HCT116 (cell line): Measurements from ENCODE around the gene NFKB2. TPM values are rescaled to one million over a fixed set of nuclear protein-coding genes. Genes with fewer than 3 reads are reported as not detected.
A peak's percentile ranks its signal among the peaks of the same experiment; 100 is the strongest.

ENCODE experiments used
- ATAC-seq: fragments of 200-7000 bp; cut with Tn5 transposase; 2 replicates; pipeline ENCODE4 v1.9.1; 2020; ENCODE audit warnings: mild to moderate bottlenecking, moderate library complexity
- BruUV-seq: library from RNA; stranded (reverse); fragments of 400-500 nt; replicated peaks from 2 replicates; lab custom pipeline; 2021; lab: Mats Ljungman, UMichigan
- CTCF ChIA-PET: fragments of 300-600 bp; sonication (Branson Sonifier 250); formaldehyde crosslinking; loops from one replicate; lab custom pipeline; 2021; ENCODE audit warnings: antibody characterized with exemption; lab: Charles Lee
- POLR2A ChIA-PET: fragments of 300-600, 350-600 bp; sonication (Branson Sonifier 250); formaldehyde crosslinking; loops from one replicate; lab custom pipeline; 2021; ENCODE audit warnings: antibody characterized with exemption; lab: Charles Lee
- RAD21 ChIA-PET, 2 experiments: fragments of 300-600 bp; sonication (Branson Sonifier 250); formaldehyde crosslinking; loops; one replicate each; lab custom pipeline; 2023; ENCODE audit warnings: low total read pairs in 2 of 2; ENCODE audit not compliant: uncharacterized antibody in 2 of 2, unreplicated experiment in 2 of 2, low non-redundant PET in 1 of 2; lab: Charles Lee
- DNase-seq: peaks from one replicate; pipeline ENCODE4 v3.0.0-alpha.2; 2010; ENCODE audit warnings: low read depth, low spot score
- H2AFZ ChIP-seq: fragments of 200-600 bp; shearing (Covaris generic), sonication (generic); 2 replicates; pipeline ENCODE4 v1.6.1; 2017; ENCODE audit warnings: low read depth, mixed run types, mixed read lengths, antibody characterized with exemption, low read length; ENCODE audit not compliant: poor library complexity, severe bottlenecking
- H3K27ac ChIP-seq: 2 replicates; pipeline ENCODE4 v1.5.1; 2012; ENCODE audit warnings: low read depth, low read length
- H3K27me3 ChIP-seq: fragments of 200-600 bp; sonication (generic); 2 replicates; pipeline ENCODE4 v1.6.1; 2016; ENCODE audit warnings: mixed run types, low read length, mixed read lengths; ENCODE audit not compliant: insufficient read depth
- H3K36me3 ChIP-seq, 2 experiments: fragments of 200-500 bp in 1 of 2; fragments of 200-600 bp in 1 of 2; sonication (Bioruptor generic) in 1 of 2; sonication (generic) in 1 of 2; 2 replicates each; pipeline versions ENCODE4 v1.5.1 to v1.6.1; 2014 to 2016; ENCODE audit warnings: low read length in 2 of 2, inconsistent platforms in 1 of 2, mixed read lengths in 1 of 2, mixed run types in 1 of 2; ENCODE audit not compliant: insufficient read depth in 2 of 2, control insufficient read depth in 1 of 2
- H3K4me1 ChIP-seq, 2 experiments: fragments of 200-600 bp in 1 of 2; sonication (generic) in 1 of 2; 2 replicates each; pipeline versions ENCODE4 v1.5.1 to v1.6.1; 2012 to 2017; ENCODE audit warnings: low read length in 2 of 2, inconsistent platforms in 1 of 2, mild to moderate bottlenecking in 1 of 2, mixed read lengths in 1 of 2, mixed run types in 1 of 2, moderate library complexity in 1 of 2; ENCODE audit not compliant: insufficient read depth in 2 of 2, control insufficient read depth in 1 of 2
- H3K4me2 ChIP-seq: fragments of 200-600 bp; sonication (generic); 2 replicates; pipeline ENCODE4 v1.6.1; 2017; ENCODE audit warnings: mixed run types, low read length, mixed read lengths
- H3K4me3 ChIP-seq, 2 experiments: fragments of 200-600 bp in 1 of 2; sonication (generic) in 1 of 2; replicated peaks in 1 of 2; 2 replicates each; pipeline ENCODE4 v1.5.1; 2011 to 2016; ENCODE audit warnings: low read length in 2 of 2, control low read depth in 1 of 2, low read depth in 1 of 2, mild to moderate bottlenecking in 1 of 2, mixed read lengths in 1 of 2, mixed run types in 1 of 2
- H3K79me2 ChIP-seq: fragments of 200-600 bp; sonication (generic); 2 replicates; pipeline ENCODE4 v1.6.1; 2017; ENCODE audit warnings: mild to moderate bottlenecking, mixed run types, low read length, moderate library complexity, mixed read lengths; ENCODE audit not compliant: insufficient read depth
- H3K9ac ChIP-seq: fragments of 200-600 bp; sonication (generic); 2 replicates; pipeline ENCODE4 v1.6.1; 2016; ENCODE audit warnings: low read length, mixed read lengths
- H3K9me2 ChIP-seq: fragments of 200-600 bp; sonication (generic), shearing (Covaris generic); 2 replicates; pipeline ENCODE4 v1.6.1; 2017; ENCODE audit warnings: mixed run types, mild to moderate bottlenecking, moderate library complexity; ENCODE audit not compliant: insufficient read depth
- H3K9me3 ChIP-seq, 2 experiments: fragments of 200-500 bp in 1 of 2; fragments of 200-600 bp in 1 of 2; sonication (Bioruptor generic) in 1 of 2; sonication (generic) in 1 of 2; 2 replicates each; pipeline ENCODE4 v1.6.1; 2014 to 2017; ENCODE audit warnings: low read length in 2 of 2, mixed read lengths in 2 of 2, inconsistent platforms in 1 of 2, low read depth in 1 of 2, mild to moderate bottlenecking in 1 of 2, mixed run types in 1 of 2, moderate library complexity in 1 of 2; ENCODE audit not compliant: control insufficient read depth in 1 of 2, insufficient read depth in 1 of 2
- H4K20me1 ChIP-seq: fragments of 200-600 bp; sonication (generic), shearing (Covaris generic); 2 replicates; pipeline ENCODE4 v1.6.1; 2017; ENCODE audit warnings: mixed run types, mild to moderate bottlenecking, moderate library complexity; ENCODE audit not compliant: insufficient read depth
- ATF3 ChIP-seq: IDR thresholded peaks from 2 replicates; pipeline ENCODE4 v1.6.1; 2012
- CBX3 ChIP-seq: IDR thresholded peaks from 2 replicates; pipeline ENCODE4 v1.6.1; 2012; ENCODE audit warnings: low read depth
- CTCF ChIP-seq, 3 experiments: fragments of 200-600 bp in 1 of 3; sonication (generic) in 1 of 3; IDR thresholded peaks in 2 of 3; conservative IDR thresholded peaks in 1 of 3; 2 replicates each; pipeline ENCODE4 v1.5.1; 2012 to 2017; ENCODE audit warnings: low read depth in 2 of 3, low read length in 2 of 3, antibody characterized with exemption in 1 of 3, borderline replicate concordance in 1 of 3, control low read depth in 1 of 3, mild to moderate bottlenecking in 1 of 3, mixed read lengths in 1 of 3, mixed run types in 1 of 3, moderate library complexity in 1 of 3; ENCODE audit not compliant: insufficient read depth in 1 of 3
- EZH2 ChIP-seq: fragments of 200-600 bp; sonication (generic); IDR thresholded peaks from 2 replicates; pipeline ENCODE4 v1.6.1; 2017; ENCODE audit warnings: antibody characterized with exemption, mixed run types
- RAD21 ChIP-seq: IDR thresholded peaks from 2 replicates; pipeline ENCODE4 v1.6.1; 2012; ENCODE audit warnings: low read depth, mild to moderate bottlenecking
- TCF7L2 ChIP-seq: IDR thresholded peaks from 2 replicates; pipeline ENCODE4 v1.7.0; 2011; ENCODE audit warnings: borderline replicate concordance, inconsistent platforms; ENCODE audit not compliant: insufficient read depth, insufficient read length; ENCODE audit errors: extremely low read depth
- ZNF274 ChIP-seq: fragments of 200-500 bp; sonication (Bioruptor generic); IDR thresholded peaks from 2 replicates; pipeline ENCODE4 v1.6.1; 2014; ENCODE audit warnings: mild to moderate bottlenecking, low read depth, low read length, inconsistent platforms
- intact Hi-C: fragments of 100-400 bp; cut with micrococcal nuclease; formaldehyde crosslinking; loops from 2 replicates; pipeline ENCODE4 v1.10.0; 2022
- total RNA-seq: library from RNA; stranded (reverse); gene quantifications from one replicate; pipeline ENCODE4 v1.2.1, GENCODE V29; 2021; ENCODE audit not compliant: unreplicated experiment

NFKB2 gene
- total RNA-seq, 1 experiment from 2014 or later = 115 TPM

- H4K20me1 ChIP-seq = no peaks in the 10 kb centered on the region
- H2AFZ ChIP-seq = no peak overlapping the region
- ChIA-PET CTCF (no interaction called here), POLR2A (no interaction called here), RAD21 (interaction anchor here in 1 of 2 experiments (1.0 kb wide), 1 partner anchor 141 kb away, joined by 3 read pairs; no protein-coding TSS in a partner anchor)
- BruUV-seq = no TSS peak
- no peaks in the 10 kb centered on the region for H3K79me2 ChIP-seq
- H3K9me2 ChIP-seq = no peaks in the 10 kb centered on the region
- H3K27me3 ChIP-seq = no peaks in the 10 kb centered on the region
- intact Hi-C loops = no loop called here
- H3K4me3 ChIP-seq = no peak overlapping the region
- peaks cover 66 to 67% of the 10 kb centered on the region in 2 experiments for H3K36me3 ChIP-seq
- TF ChIP-seq RAD21 (no peak), EZH2 (no peak)
- no peak for ATAC-seq
- H3K9ac ChIP-seq = no peak overlapping the region
- H3K9me3 ChIP-seq = peaks cover 0 to 6% of the 10 kb centered on the region in 2 experiments; a peak in 1 of 4 replicates
- no peak overlapping the region for H3K27ac ChIP-seq
- DNase-seq = no peak
- H3K4me2 ChIP-seq = no peak overlapping the region
- H3K4me1 ChIP-seq = peaks cover 8 to 19% of the 10 kb centered on the region in 2 experiments; a peak in 3 of 4 replicates
Measured at GRCh38 chr10:102371295-102371694, 24.2 kb upstream of the NFKB2 start.

GRCh38 chr10:102375250-102375649, 20.3 kb upstream of the NFKB2 start:
- no peak overlapping the region for H2AFZ ChIP-seq
- TF ChIP-seq RAD21 (peak; percentile 34; the same call in 1 of the 2 replicates), ATF3 (no peak), TCF7L2 (no peak), ZNF274 (no peak), CTCF (IDR thresholded peaks at IDR 0.05 in 2 of 3, conservative IDR thresholded peaks at IDR 0.05 in 1 of 3; ENCODE audit: borderline replicate concordance in 1 of 3, insufficient read depth in 1 of 3, low read depth in 2 of 3, low read length in 2 of 3) (peak; percentile 23 to 44 (median 40); a peak in 4 of 6 replicates), CBX3 (no peak)
- TF ChIP-seq, all 23 proteins: peak for 2
- H4K20me1 ChIP-seq = no peaks in the 10 kb centered on the region
- no peaks in the 10 kb centered on the region for H3K27me3 ChIP-seq
- no peak overlapping the region for H3K4me2 ChIP-seq
- ATAC-seq (peak; percentile 71), DNase-seq (no peak)
- H3K9ac ChIP-seq = no peak overlapping the region
- ChIA-PET CTCF (interaction anchor here (1.2 to 2.6 kb wide), 2 partner anchors 9 to 23 kb away, joined by 3 to 8 read pairs; no protein-coding TSS in a partner anchor), RAD21 (no interaction called here), POLR2A (no interaction called here)
- no peak overlapping the region for H3K4me3 ChIP-seq
- BruUV-seq = no TSS peak
- H3K36me3 ChIP-seq = peaks cover 54 to 60% of the 10 kb centered on the region in 2 experiments
- H3K9me2 ChIP-seq = no peaks in the 10 kb centered on the region
- intact Hi-C loops = no loop called here
- no peak overlapping the region; the same call in 1 of the 2 replicates for H3K27ac ChIP-seq
- no peaks in the 10 kb centered on the region for H3K4me1 ChIP-seq
- no peaks in the 10 kb centered on the region for H3K79me2 ChIP-seq
- H3K9me3 ChIP-seq = peaks cover 0 to 6% of the 10 kb centered on the region in 2 experiments; a peak in 1 of 4 replicates
